GM23338 (cell line): ENCODE data around the gene DLL1.

Source experiments
- CREB1 ChIP-seq: fragments of 250-450 bp; sonication (Bioruptor Pico); IDR thresholded peaks from 2 replicates; pipeline ENCODE4 v1.5.0; 2020; ENCODE audit warnings: low read depth, mild to moderate bottlenecking, moderate library complexity
- CTCF ChIP-seq, 2 experiments: fragments of 200-600 bp in 1 of 2; sonication (generic) in 1 of 2; conservative IDR thresholded peaks; 2 replicates each; pipeline versions ENCODE4 v1.5.1 to v1.6.1; 2016 to 2017; ENCODE audit warnings: antibody characterized with exemption in 2 of 2, low read depth in 2 of 2, mild to moderate bottlenecking in 2 of 2, moderate library complexity in 1 of 2
- ETS1 ChIP-seq: IDR thresholded peaks from 2 replicates; pipeline ENCODE4 v1.6.1; 2016; ENCODE audit warnings: antibody characterized with exemption
- EZH2 ChIP-seq: fragments of 200-600 bp; sonication (generic); IDR thresholded peaks from one replicate; pipeline ENCODE4 v1.8.0; 2017; ENCODE audit warnings: antibody characterized with exemption, mild to moderate bottlenecking, low read depth; ENCODE audit not compliant: unreplicated experiment
- EZH2phosphoT487 ChIP-seq: fragments of 200-600 bp; sonication (generic); IDR thresholded peaks from one replicate; pipeline ENCODE4 v1.8.1; 2018; ENCODE audit warnings: antibody characterized with exemption; ENCODE audit not compliant: unreplicated experiment
- JUNB ChIP-seq: IDR thresholded peaks from one replicate; pipeline ENCODE4 v1.6.1; 2016; ENCODE audit warnings: antibody characterized with exemption; ENCODE audit not compliant: unreplicated experiment
- POLR2AphosphoS5 ChIP-seq: IDR thresholded peaks from 2 replicates; pipeline ENCODE4 v1.6.1; 2016; ENCODE audit warnings: antibody characterized with exemption, low read depth
- REST ChIP-seq: IDR thresholded peaks from one replicate; pipeline ENCODE4 v1.6.1; 2018; ENCODE audit warnings: antibody characterized with exemption; ENCODE audit not compliant: unreplicated experiment
- ZNF331 ChIP-seq: fragments of 250-450 bp; sonication (Bioruptor Pico); IDR thresholded peaks from 2 replicates; pipeline ENCODE4 v1.5.0; 2020; ENCODE audit warnings: low read depth, mild to moderate bottlenecking, moderate library complexity
- ZNF462 ChIP-seq: fragments of 250-450 bp; sonication (Bioruptor Pico); IDR thresholded peaks from 2 replicates; pipeline ENCODE4 v1.5.0; 2020; ENCODE audit warnings: mild to moderate bottlenecking, moderate library complexity

- TF ChIP-seq CTCF (conservative IDR thresholded peaks at IDR 0.05; ENCODE audit: low read depth in 2 of 2) = no peak
- TF ChIP-seq ETS1 = no peak
- TF ChIP-seq EZH2 = no peak
- TF ChIP-seq EZH2phosphoT487 = no peak
- TF ChIP-seq CREB1 (CRISPR knock-in tag) = no peak
- no peak for TF ChIP-seq REST
- no peak for TF ChIP-seq POLR2AphosphoS5
- TF ChIP-seq ZNF462 (CRISPR knock-in tag) = no peak
- no peak for TF ChIP-seq ZNF331 (CRISPR knock-in tag)
- no peak for TF ChIP-seq JUNB
These were observed 20.9 kb downstream of the DLL1 start for GRCh38 chr6:170269846-170270541.
